HEK293 (cell line): ENCODE measurements around the gene ZBTB20.

ENCODE experiments used
- CTCF ChIA-PET: fragments of 350-600 bp; formaldehyde crosslinking; extraction: SDS; loops from one replicate; lab custom pipeline; 2021; ENCODE audit warnings: antibody characterized with exemption; lab: Yijun Ruan, JAX
- POLR2A ChIA-PET: fragments of 300-600 bp; formaldehyde crosslinking; extraction: SDS; loops from one replicate; lab custom pipeline; 2020; ENCODE audit warnings: antibody characterized with exemption, inconsistent platforms; lab: Yijun Ruan, JAX
- H3K27ac ChIP-seq: fragments of 200-500 bp; sonication (Bioruptor generic); 2 replicates; pipeline ENCODE4 v1.5.1; 2014; ENCODE audit warnings: low read depth, low read length, control low read depth, inconsistent platforms; ENCODE audit errors: extremely low read depth
- H3K36me3 ChIP-seq, 2 experiments: fragments of 200-500 bp in 1 of 2; sonication (Bioruptor generic) in 1 of 2; 1 replicate in 1 of 2; 2 replicates in 1 of 2; pipeline ENCODE4 v1.5.1; 2014 to 2017; ENCODE audit warnings: inconsistent platforms in 2 of 2, low read length in 2 of 2; ENCODE audit not compliant: control insufficient read depth in 2 of 2, insufficient read depth in 1 of 2
- H3K4me1 ChIP-seq: fragments of 200-500 bp; sonication (Bioruptor generic); 2 replicates; pipeline ENCODE4 v1.5.1; 2014; ENCODE audit warnings: mild to moderate bottlenecking, low read length, inconsistent platforms; ENCODE audit not compliant: control insufficient read depth, insufficient read depth
- H3K4me3 ChIP-seq: 2 replicates; pipeline ENCODE4 v1.5.1; 2011; ENCODE audit warnings: low read depth, mild to moderate bottlenecking, control low read depth, low read length, moderate library complexity
- H3K9me3 ChIP-seq: fragments of 200-500 bp; sonication (Bioruptor generic); 2 replicates; pipeline ENCODE4 v1.5.1; 2014; ENCODE audit warnings: low read depth, low read length, inconsistent platforms; ENCODE audit not compliant: control insufficient read depth, insufficient read depth
- FEZF1 ChIP-seq: fragments of 450-650 bp; formaldehyde crosslinking; IDR thresholded peaks from 2 replicates; pipeline ENCODE4 v1.5.1; 2016; ENCODE audit warnings: missing biosample characterization, missing genetic modification characterization
- GLI4 ChIP-seq: fragments of 450-650 bp; formaldehyde crosslinking; IDR thresholded peaks from 2 replicates; pipeline ENCODE4 v1.5.1; 2016; ENCODE audit warnings: missing biosample characterization, missing genetic modification characterization
- KLF10 ChIP-seq: fragments of 450-650 bp; IDR thresholded peaks from 2 replicates; pipeline ENCODE4 v1.5.1; 2018; ENCODE audit warnings: missing biosample characterization, mild to moderate bottlenecking, missing genetic modification characterization
- KLF16 ChIP-seq: fragments of 450-650 bp; formaldehyde crosslinking; IDR thresholded peaks from 2 replicates; pipeline ENCODE4 v1.5.1; 2017; ENCODE audit warnings: missing biosample characterization, missing genetic modification characterization
- KLF7 ChIP-seq: fragments of 450-650 bp; formaldehyde crosslinking; IDR thresholded peaks from 2 replicates; pipeline ENCODE4 v1.5.1; 2016; ENCODE audit warnings: missing biosample characterization, missing genetic modification characterization, borderline replicate concordance
- MEIS1 ChIP-seq: sonication (generic); formaldehyde crosslinking; IDR thresholded peaks from 2 replicates; pipeline ENCODE4 v1.8.1; 2022; ENCODE audit warnings: missing genetic modification reagents, mild to moderate bottlenecking, borderline replicate concordance
- REPIN1 ChIP-seq: fragments of 450-650 bp; formaldehyde crosslinking; IDR thresholded peaks from 2 replicates; pipeline ENCODE4 v1.5.1; 2017; ENCODE audit warnings: missing biosample characterization, missing genetic modification characterization, low read depth
- TSHZ1 ChIP-seq: fragments of 450-650 bp; formaldehyde crosslinking; IDR thresholded peaks from 2 replicates; pipeline ENCODE4 v1.5.1; 2016; ENCODE audit warnings: missing biosample characterization, missing genetic modification characterization, borderline replicate concordance
- ZBTB20 ChIP-seq: fragments of 450-650 bp; formaldehyde crosslinking; IDR thresholded peaks from 2 replicates; pipeline ENCODE4 v1.5.1; 2016; ENCODE audit warnings: missing biosample characterization, missing genetic modification characterization
- ZEB2 ChIP-seq: fragments of 450-650 bp; formaldehyde crosslinking; IDR thresholded peaks from 2 replicates; pipeline ENCODE4 v1.5.1; 2016; ENCODE audit warnings: missing biosample characterization, missing genetic modification characterization
- ZNF112 ChIP-seq: fragments of 450-650 bp; formaldehyde crosslinking; IDR thresholded peaks from 2 replicates; pipeline ENCODE4 v1.5.0; 2017; ENCODE audit warnings: missing biosample characterization, missing genetic modification characterization
- ZNF114 ChIP-seq: fragments of 450-650 bp; formaldehyde crosslinking; IDR thresholded peaks from 2 replicates; pipeline ENCODE4 v1.5.0; 2017; ENCODE audit warnings: missing biosample characterization, missing genetic modification characterization
- ZNF133 ChIP-seq: fragments of 450-650 bp; formaldehyde crosslinking; IDR thresholded peaks from 2 replicates; pipeline ENCODE4 v1.5.1; 2016; ENCODE audit warnings: missing biosample characterization, missing genetic modification characterization
- ZNF138 ChIP-seq: fragments of 450-650 bp; formaldehyde crosslinking; IDR thresholded peaks from 2 replicates; pipeline ENCODE4 v1.5.1; 2016; ENCODE audit warnings: missing biosample characterization, missing genetic modification characterization, borderline replicate concordance
- ZNF2 ChIP-seq: fragments of 450-650 bp; formaldehyde crosslinking; IDR thresholded peaks from 2 replicates; pipeline ENCODE4 v1.5.1; 2016; ENCODE audit warnings: missing biosample characterization, missing genetic modification characterization
- ZNF558 ChIP-seq: fragments of 450-650 bp; formaldehyde crosslinking; IDR thresholded peaks from 2 replicates; pipeline ENCODE4 v1.5.1; 2016; ENCODE audit warnings: missing biosample characterization, missing genetic modification characterization
- ZNF585B ChIP-seq: fragments of 450-650 bp; formaldehyde crosslinking; IDR thresholded peaks from 2 replicates; pipeline ENCODE4 v1.5.1; 2016; ENCODE audit warnings: missing biosample characterization, missing genetic modification characterization
- ZNF791 ChIP-seq: fragments of 450-650 bp; formaldehyde crosslinking; IDR thresholded peaks from 2 replicates; pipeline ENCODE4 v1.5.1; 2016; ENCODE audit warnings: missing biosample characterization, missing genetic modification characterization
- ZNF843 ChIP-seq: fragments of 450-650 bp; formaldehyde crosslinking; IDR thresholded peaks from 2 replicates; pipeline ENCODE4 v1.5.1; 2016; ENCODE audit warnings: missing biosample characterization, missing genetic modification characterization
- TF ChIP-seq, protein P1 (sequence below): fragments of 450-650 bp; formaldehyde crosslinking; IDR thresholded peaks from 2 replicates; pipeline ENCODE4 v1.5.1; 2016; ENCODE audit warnings: missing biosample characterization, missing genetic modification characterization
- TF ChIP-seq, protein P2 (sequence below): fragments of 450-650 bp; formaldehyde crosslinking; IDR thresholded peaks from 2 replicates; pipeline ENCODE4 v1.5.1; 2016; ENCODE audit warnings: missing biosample characterization, missing genetic modification characterization
- TF ChIP-seq, protein P3 (sequence below): fragments of 450-650 bp; formaldehyde crosslinking; IDR thresholded peaks from 2 replicates; pipeline ENCODE4 v1.5.1; 2016; ENCODE audit warnings: missing biosample characterization, missing genetic modification characterization
- TF ChIP-seq, protein P4 (sequence below): fragments of 450-650 bp; formaldehyde crosslinking; IDR thresholded peaks from 2 replicates; pipeline ENCODE4 v1.5.1; 2016; ENCODE audit warnings: missing biosample characterization, missing genetic modification characterization

Gene ZBTB20

GRCh38 chr3:114318295-114318694 lies 828.8 kb downstream of the ZBTB20 start:
- CTCF ChIA-PET: no interaction called here
- Histone ChIP-seq H3K27ac (no peak overlapping the region), H3K4me1 (no peaks in the 10 kb centered on the region), H3K9me3 (no peaks in the 10 kb centered on the region)
- TF ChIP-seq ZNF2: no peak
- no peak for TF ChIP-seq ZNF138
- TF ChIP-seq, protein P1, sequence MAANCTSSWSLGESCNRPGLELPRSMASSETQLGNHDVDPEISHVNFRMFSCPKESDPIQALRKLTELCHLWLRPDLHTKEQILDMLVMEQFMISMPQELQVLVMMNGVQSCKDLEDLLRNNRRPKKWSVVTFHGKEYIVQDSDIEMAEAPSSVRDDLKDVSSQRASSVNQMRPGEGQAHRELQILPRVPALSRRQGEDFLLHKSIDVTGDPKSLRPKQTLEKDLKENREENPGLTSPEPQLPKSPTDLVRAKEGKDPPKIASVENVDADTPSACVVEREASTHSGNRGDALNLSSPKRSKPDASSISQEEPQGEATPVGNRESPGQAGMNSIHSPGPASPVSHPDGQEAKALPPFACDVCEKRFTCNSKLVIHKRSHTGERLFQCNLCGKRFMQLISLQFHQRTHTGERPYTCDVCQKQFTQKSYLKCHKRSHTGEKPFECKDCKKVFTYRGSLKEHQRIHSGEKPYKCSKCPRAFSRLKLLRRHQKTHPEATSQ (tag by site-specific recombination): no peak
- no peak for TF ChIP-seq ZBTB20
- TF ChIP-seq ZNF585B (tag by site-specific recombination): no peak
- no peak for TF ChIP-seq ZEB2 (tag by site-specific recombination)
- no peak for TF ChIP-seq KLF16
- TF ChIP-seq, protein P2, sequence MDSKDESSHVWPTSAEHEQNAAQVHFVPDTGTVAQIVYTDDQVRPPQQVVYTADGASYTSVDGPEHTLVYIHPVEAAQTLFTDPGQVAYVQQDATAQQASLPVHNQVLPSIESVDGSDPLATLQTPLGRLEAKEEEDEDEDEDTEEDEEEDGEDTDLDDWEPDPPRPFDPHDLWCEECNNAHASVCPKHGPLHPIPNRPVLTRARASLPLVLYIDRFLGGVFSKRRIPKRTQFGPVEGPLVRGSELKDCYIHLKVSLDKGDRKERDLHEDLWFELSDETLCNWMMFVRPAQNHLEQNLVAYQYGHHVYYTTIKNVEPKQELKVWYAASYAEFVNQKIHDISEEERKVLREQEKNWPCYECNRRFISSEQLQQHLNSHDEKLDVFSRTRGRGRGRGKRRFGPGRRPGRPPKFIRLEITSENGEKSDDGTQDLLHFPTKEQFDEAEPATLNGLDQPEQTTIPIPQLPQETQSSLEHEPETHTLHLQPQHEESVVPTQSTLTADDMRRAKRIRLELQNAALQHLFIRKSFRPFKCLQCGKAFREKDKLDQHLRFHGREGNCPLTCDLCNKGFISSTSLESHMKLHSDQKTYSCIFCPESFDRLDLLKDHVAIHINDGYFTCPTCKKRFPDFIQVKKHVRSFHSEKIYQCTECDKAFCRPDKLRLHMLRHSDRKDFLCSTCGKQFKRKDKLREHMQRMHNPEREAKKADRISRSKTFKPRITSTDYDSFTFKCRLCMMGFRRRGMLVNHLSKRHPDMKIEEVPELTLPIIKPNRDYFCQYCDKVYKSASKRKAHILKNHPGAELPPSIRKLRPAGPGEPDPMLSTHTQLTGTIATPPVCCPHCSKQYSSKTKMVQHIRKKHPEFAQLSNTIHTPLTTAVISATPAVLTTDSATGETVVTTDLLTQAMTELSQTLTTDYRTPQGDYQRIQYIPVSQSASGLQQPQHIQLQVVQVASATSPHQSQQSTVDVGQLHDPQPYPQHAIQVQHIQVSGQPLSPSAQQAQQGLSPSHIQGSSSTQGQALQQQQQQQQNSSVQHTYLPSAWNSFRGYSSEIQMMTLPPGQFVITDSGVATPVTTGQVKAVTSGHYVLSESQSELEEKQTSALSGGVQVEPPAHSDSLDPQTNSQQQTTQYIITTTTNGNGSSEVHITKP (tag by site-specific recombination): no peak
- TF ChIP-seq FEZF1 (tag by site-specific recombination): no peak
- TF ChIP-seq ZNF112 (tag by site-specific recombination): no peak
- no peak for TF ChIP-seq REPIN1 (tag by site-specific recombination)
- TF ChIP-seq, all 188 proteins: peak for 0
- H3K4me3 ChIP-seq: no peak overlapping the region
- POLR2A ChIA-PET: no interaction called here
- H3K36me3 ChIP-seq: no peaks in the 10 kb centered on the region

GRCh38 chr3:114314282-114314681 lies 832.8 kb downstream of the ZBTB20 start:
- H3K27ac ChIP-seq: no peak overlapping the region
- no peak overlapping the region for H3K4me3 ChIP-seq
- CTCF ChIA-PET: no interaction called here
- POLR2A ChIA-PET: no interaction called here
- TF ChIP-seq, protein P3, sequence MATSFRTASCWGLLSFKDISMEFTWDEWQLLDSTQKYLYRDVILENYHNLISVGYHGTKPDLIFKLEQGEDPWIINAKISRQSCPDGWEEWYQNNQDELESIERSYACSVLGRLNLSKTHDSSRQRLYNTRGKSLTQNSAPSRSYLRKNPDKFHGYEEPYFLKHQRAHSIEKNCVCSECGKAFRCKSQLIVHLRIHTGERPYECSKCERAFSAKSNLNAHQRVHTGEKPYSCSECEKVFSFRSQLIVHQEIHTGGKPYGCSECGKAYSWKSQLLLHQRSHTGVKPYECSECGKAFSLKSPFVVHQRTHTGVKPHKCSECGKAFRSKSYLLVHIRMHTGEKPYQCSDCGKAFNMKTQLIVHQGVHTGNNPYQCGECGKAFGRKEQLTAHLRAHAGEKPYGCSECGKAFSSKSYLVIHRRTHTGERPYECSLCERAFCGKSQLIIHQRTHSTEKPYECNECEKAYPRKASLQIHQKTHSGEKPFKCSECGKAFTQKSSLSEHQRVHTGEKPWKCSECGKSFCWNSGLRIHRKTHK: no peak
- TF ChIP-seq ZNF843 (no peak), MEIS1 (CRISPR knock-in tag) (no peak), ZNF791 (tag by site-specific recombination) (no peak), ZNF114 (no peak), ZNF558 (tag by site-specific recombination) (no peak), GLI4 (tag by site-specific recombination) (no peak), TSHZ1 (tag by site-specific recombination) (no peak), KLF10 (no peak), KLF7 (no peak), ZNF133 (tag by site-specific recombination) (no peak)
- TF ChIP-seq, protein P4, sequence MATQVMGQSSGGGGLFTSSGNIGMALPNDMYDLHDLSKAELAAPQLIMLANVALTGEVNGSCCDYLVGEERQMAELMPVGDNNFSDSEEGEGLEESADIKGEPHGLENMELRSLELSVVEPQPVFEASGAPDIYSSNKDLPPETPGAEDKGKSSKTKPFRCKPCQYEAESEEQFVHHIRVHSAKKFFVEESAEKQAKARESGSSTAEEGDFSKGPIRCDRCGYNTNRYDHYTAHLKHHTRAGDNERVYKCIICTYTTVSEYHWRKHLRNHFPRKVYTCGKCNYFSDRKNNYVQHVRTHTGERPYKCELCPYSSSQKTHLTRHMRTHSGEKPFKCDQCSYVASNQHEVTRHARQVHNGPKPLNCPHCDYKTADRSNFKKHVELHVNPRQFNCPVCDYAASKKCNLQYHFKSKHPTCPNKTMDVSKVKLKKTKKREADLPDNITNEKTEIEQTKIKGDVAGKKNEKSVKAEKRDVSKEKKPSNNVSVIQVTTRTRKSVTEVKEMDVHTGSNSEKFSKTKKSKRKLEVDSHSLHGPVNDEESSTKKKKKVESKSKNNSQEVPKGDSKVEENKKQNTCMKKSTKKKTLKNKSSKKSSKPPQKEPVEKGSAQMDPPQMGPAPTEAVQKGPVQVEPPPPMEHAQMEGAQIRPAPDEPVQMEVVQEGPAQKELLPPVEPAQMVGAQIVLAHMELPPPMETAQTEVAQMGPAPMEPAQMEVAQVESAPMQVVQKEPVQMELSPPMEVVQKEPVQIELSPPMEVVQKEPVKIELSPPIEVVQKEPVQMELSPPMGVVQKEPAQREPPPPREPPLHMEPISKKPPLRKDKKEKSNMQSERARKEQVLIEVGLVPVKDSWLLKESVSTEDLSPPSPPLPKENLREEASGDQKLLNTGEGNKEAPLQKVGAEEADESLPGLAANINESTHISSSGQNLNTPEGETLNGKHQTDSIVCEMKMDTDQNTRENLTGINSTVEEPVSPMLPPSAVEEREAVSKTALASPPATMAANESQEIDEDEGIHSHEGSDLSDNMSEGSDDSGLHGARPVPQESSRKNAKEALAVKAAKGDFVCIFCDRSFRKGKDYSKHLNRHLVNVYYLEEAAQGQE (tag by site-specific recombination): no peak
- no peaks in the 10 kb centered on the region for H3K36me3 ChIP-seq
- H3K9me3 ChIP-seq: no peaks in the 10 kb centered on the region
- H3K4me1 ChIP-seq: no peaks in the 10 kb centered on the region
